Type B pancreatic cell (in vitro differentiated cells): ENCODE results near the gene ATP13A4. TPM values are rescaled to one million over a fixed set of nuclear protein-coding genes. Genes with fewer than 3 reads are reported as not detected.

Experiments used
- DNase-seq: peaks from one replicate; pipeline ENCODE4 v3.0.0; 2021; ENCODE audit warnings: mixed read lengths; ENCODE audit not compliant: unreplicated experiment; ENCODE audit errors: extremely low spot score
- H3K27ac Mint-ChIP-seq: 2 replicates; pipeline ENCODE4 v1.8.0; 2021; ENCODE audit warnings: mild to moderate bottlenecking, mixed read lengths
- H3K27me3 Mint-ChIP-seq: 2 replicates; pipeline ENCODE4 v1.8.0; 2021; ENCODE audit warnings: mixed read lengths
- H3K36me3 Mint-ChIP-seq: 2 replicates; pipeline ENCODE4 v1.8.0; 2021; ENCODE audit warnings: mixed read lengths
- H3K4me1 Mint-ChIP-seq: one replicate; pipeline ENCODE4 v1.8.0; 2021; ENCODE audit warnings: mixed read lengths; ENCODE audit not compliant: unreplicated experiment
- H3K4me3 Mint-ChIP-seq: 2 replicates; pipeline ENCODE4 v1.8.0; 2021; ENCODE audit warnings: mild to moderate bottlenecking, mixed read lengths
- H3K9me3 Mint-ChIP-seq: 2 replicates; pipeline ENCODE4 v1.8.0; 2021; ENCODE audit warnings: mixed read lengths
- CTCF ChIP-seq: fragments of 200-600 bp; sonication (generic); conservative IDR thresholded peaks from 2 replicates; pipeline ENCODE4 v1.5.0; 2021; ENCODE audit warnings: antibody characterized with exemption, mild to moderate bottlenecking
- total RNA-seq: library from RNA; stranded (reverse); gene quantifications from 2 replicates; pipeline ENCODE4 v1.2.1, GENCODE V29; 2021; ENCODE audit warnings: low replicate concordance

The ATP13A4 gene
- total RNA-seq, 1 donor from 2014 or later: 10.2 TPM

DNA sequence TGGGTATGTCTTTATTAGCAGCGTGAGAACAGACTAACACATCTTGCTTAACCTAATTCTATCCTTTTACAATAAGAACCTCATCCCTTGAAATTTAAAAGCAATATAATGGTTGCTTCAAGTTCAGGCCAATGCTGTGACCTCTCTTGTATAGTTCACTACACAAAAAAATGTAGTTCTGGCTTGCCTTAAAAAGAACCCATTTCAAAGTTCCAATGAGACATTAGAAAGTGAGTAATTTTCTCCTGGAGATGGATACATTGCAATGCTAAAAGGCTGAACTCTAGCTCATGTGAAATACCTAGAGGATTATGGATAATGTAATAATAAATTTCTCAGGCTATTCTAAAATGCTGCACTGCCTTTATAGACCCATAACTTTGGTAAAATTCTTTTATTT, 47.8 kb downstream of the ATP13A4 start:
- H3K9me3 Mint-ChIP-seq: no peaks in the 10 kb centered on the region
- H3K4me3 Mint-ChIP-seq: no peak overlapping the region
- TF ChIP-seq CTCF: no peak
- no peak for DNase-seq
- H3K27me3 Mint-ChIP-seq: no peaks in the 10 kb centered on the region
- H3K4me1 Mint-ChIP-seq: peaks cover 4% of the 10 kb centered on the region
- no peaks in the 10 kb centered on the region for H3K36me3 Mint-ChIP-seq
- no peak overlapping the region for H3K27ac Mint-ChIP-seq

DNA sequence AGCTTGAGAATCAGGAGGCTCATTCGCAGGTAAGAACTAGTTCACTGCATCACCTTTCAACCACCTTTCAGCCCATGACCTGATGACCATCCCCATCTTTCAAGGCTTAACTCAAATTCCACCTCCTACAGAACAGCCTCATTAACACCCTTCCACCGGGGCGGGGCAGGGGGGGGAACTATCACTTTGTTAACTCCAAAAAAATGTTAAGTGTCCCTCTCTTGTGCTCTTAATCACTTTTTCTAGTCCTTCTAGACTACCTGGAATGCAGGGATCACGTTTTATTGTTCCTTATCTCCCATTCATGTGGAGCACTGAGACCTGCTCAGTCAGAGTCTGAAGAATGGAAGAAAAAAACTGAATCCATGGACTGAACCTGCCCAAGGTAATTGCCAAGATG, 51.8 kb downstream of the ATP13A4 start:
- TF ChIP-seq CTCF: no peak
- Mint-ChIP-seq H3K27me3 (no peaks in the 10 kb centered on the region), H3K9me3 (no peaks in the 10 kb centered on the region), H3K27ac (no peak overlapping the region), H3K4me1 (no peaks in the 10 kb centered on the region), H3K4me3 (no peak overlapping the region), H3K36me3 (no peaks in the 10 kb centered on the region)
- DNase-seq: no peak

DNA sequence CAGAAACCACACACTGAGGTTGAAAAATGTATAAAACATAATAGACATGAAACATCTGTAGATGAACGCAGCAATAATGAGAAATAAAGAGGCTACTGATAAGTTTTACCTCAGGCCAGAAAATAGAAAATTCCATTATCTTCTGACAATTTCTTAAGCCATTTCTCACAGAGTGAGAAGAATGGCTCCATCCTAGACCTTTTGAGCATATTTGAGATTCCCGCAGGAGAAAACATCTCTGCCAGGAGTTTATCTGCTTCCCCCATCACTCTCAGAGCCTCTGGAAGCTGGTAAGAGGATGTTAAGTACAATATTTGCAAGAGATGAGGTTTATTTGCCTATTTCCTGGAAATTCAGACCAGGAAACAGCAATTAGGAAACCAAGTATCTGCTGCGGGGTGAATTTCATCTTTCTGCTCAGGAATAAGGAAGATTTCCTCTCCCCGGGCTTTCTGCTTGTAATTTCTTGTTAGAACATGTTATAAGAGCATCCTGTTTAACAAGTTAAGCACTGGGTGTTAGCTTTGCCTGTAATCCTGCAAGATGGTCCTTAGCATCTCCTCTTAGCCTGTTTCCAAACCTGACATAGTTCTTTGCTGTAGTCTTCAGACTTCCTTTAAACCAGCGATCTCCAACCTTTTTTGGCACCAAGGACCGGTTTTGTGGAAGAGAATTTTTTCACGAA, 54.8 kb downstream of the ATP13A4 start:
- no peak for DNase-seq
- TF ChIP-seq CTCF: no peak
- H3K27me3 Mint-ChIP-seq: no peaks in the 10 kb centered on the region
- H3K36me3 Mint-ChIP-seq: no peaks in the 10 kb centered on the region
- H3K4me3 Mint-ChIP-seq: no peak overlapping the region
- no peaks in the 10 kb centered on the region for H3K9me3 Mint-ChIP-seq
- no peaks in the 10 kb centered on the region for H3K4me1 Mint-ChIP-seq
- peak overlapping the region; percentile 57 for H3K27ac Mint-ChIP-seq

DNA sequence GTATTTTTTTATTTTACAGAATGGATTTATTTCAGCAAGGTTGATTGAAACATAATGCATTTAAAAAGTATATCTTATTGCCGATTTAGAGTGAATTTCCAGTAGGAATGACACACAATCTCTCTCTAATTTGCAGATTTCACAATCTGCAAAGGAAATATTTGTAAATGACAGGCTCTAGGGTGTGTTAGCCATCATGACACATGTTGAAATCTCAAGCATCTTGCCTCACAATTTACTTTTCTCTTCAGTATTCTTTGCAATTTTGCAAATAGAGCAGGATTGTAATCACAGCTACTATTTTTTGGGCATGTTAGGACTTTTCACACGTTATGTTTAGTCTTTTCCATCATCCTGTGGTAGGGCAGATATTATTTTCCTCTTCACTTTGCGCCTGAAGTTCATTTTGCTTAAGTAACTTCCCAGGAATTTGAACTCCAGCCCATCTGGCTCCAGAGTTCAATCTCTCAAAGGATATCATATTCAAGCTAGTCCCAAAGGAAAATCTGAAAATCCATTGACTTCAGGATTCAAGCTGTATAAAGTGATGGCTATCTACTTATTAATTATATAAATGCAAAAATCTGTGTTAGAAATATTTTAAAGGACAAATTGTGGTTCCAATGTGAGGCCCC, 55.4 kb downstream of the ATP13A4 start:
- DNase-seq: no peak
- Mint-ChIP-seq H3K27me3 (no peaks in the 10 kb centered on the region), H3K36me3 (no peaks in the 10 kb centered on the region), H3K27ac (peak overlapping the region; percentile 57), H3K9me3 (no peaks in the 10 kb centered on the region), H3K4me3 (no peak overlapping the region), H3K4me1 (no peaks in the 10 kb centered on the region)
- no peak for TF ChIP-seq CTCF

GRCh38 chr3:193498215-193498614, 56.5 kb downstream of the ATP13A4 start:
- Mint-ChIP-seq H3K4me3 (no peak overlapping the region), H3K4me1 (no peaks in the 10 kb centered on the region), H3K9me3 (no peaks in the 10 kb centered on the region), H3K36me3 (no peaks in the 10 kb centered on the region), H3K27ac (no peak overlapping the region), H3K27me3 (no peaks in the 10 kb centered on the region)
- TF ChIP-seq CTCF: no peak
- DNase-seq: no peak
